WTC11 (cell line): ENCODE results near the gene ZNF771. TPM values are rescaled to one million over a fixed set of nuclear protein-coding genes. Genes with fewer than 3 reads are reported as not detected.
A peak's percentile ranks its signal among the peaks of the same experiment; 100 is the strongest.

Source experiments
- ATAC-seq: fragments of 200-7000 bp; cut with Tn5 transposase; 2 replicates; pipeline ENCODE4 v1.10.0; 2021; ENCODE audit warnings: mild to moderate bottlenecking, moderate library complexity
- CTCF ChIA-PET: fragments of 300-600 bp; sonication (Branson Sonifier 250); formaldehyde crosslinking; loops from one replicate; lab custom pipeline; 2021; ENCODE audit warnings: antibody characterized with exemption; lab: Charles Lee
- POLR2A ChIA-PET: fragments of 350-600 bp; sonication (Branson Sonifier 250); formaldehyde crosslinking; loops from one replicate; lab custom pipeline; 2021; ENCODE audit warnings: antibody characterized with exemption; lab: Charles Lee
- DNase-seq: peaks from one replicate; pipeline ENCODE4 v3.0.0; 2021; ENCODE audit warnings: low spot score
- H3K27ac Mint-ChIP-seq: 2 replicates; pipeline ENCODE4 v1.8.0; 2021; ENCODE audit warnings: mixed read lengths
- H3K27me3 Mint-ChIP-seq: 2 replicates; pipeline ENCODE4 v1.8.0; 2021; ENCODE audit warnings: low read depth, mild to moderate bottlenecking, moderate library complexity, mixed read lengths
- H3K36me3 Mint-ChIP-seq: 2 replicates; pipeline ENCODE4 v1.8.0; 2021; ENCODE audit warnings: mixed read lengths
- H3K4me1 Mint-ChIP-seq: 2 replicates; pipeline ENCODE4 v1.8.0; 2022; ENCODE audit warnings: mixed read lengths
- H3K4me3 Mint-ChIP-seq: 2 replicates; pipeline ENCODE4 v1.8.0; 2021; ENCODE audit warnings: mild to moderate bottlenecking, moderate library complexity, mixed read lengths
- H3K9me3 Mint-ChIP-seq: 2 replicates; pipeline ENCODE4 v1.8.0; 2021; ENCODE audit warnings: mixed read lengths
- ATF3 ChIP-seq: sonication (generic); formaldehyde crosslinking; conservative IDR thresholded peaks from 2 replicates; pipeline ENCODE4 v1.8.1; 2022; ENCODE audit warnings: mild to moderate bottlenecking, missing genetic modification reagents
- CREM ChIP-seq: sonication (generic); formaldehyde crosslinking; IDR thresholded peaks from 2 replicates; pipeline ENCODE4 v1.8.1; 2022; ENCODE audit warnings: mild to moderate bottlenecking, missing genetic modification reagents, moderate library complexity
- ETV6 ChIP-seq: sonication (generic); formaldehyde crosslinking; IDR thresholded peaks from 2 replicates; pipeline ENCODE4 v1.8.1; 2022; ENCODE audit warnings: mild to moderate bottlenecking, missing genetic modification reagents
- FOXP1 ChIP-seq: sonication (generic); formaldehyde crosslinking; IDR thresholded peaks from 2 replicates; pipeline ENCODE4 v1.8.0; 2022; ENCODE audit warnings: missing genetic modification reagents, mild to moderate bottlenecking, moderate library complexity, borderline replicate concordance
- GABPB1 ChIP-seq: sonication (generic); formaldehyde crosslinking; IDR thresholded peaks from 2 replicates; pipeline ENCODE4 v1.8.1; 2023; ENCODE audit warnings: mild to moderate bottlenecking, missing genetic modification reagents
- HMGA2 ChIP-seq: fragments of 250-450 bp; sonication (Bioruptor Pico); IDR thresholded peaks from 2 replicates; pipeline ENCODE4 v1.4.0; 2021; ENCODE audit warnings: mild to moderate bottlenecking, moderate library complexity
- HMGXB4 ChIP-seq: sonication (generic); formaldehyde crosslinking; IDR thresholded peaks from 2 replicates; pipeline ENCODE4 v1.8.1; 2023; ENCODE audit warnings: mild to moderate bottlenecking, moderate library complexity, missing genetic modification reagents
- KAT7 ChIP-seq: sonication (generic); formaldehyde crosslinking; IDR thresholded peaks from 2 replicates; pipeline ENCODE4 v1.8.1; 2023; ENCODE audit warnings: missing genetic modification reagents, mild to moderate bottlenecking, borderline replicate concordance
- MAX ChIP-seq: sonication (generic); formaldehyde crosslinking; IDR thresholded peaks from 2 replicates; pipeline ENCODE4 v1.8.0; 2022; ENCODE audit warnings: mild to moderate bottlenecking, missing genetic modification reagents
- NFE2L1 ChIP-seq: sonication (generic); formaldehyde crosslinking; IDR thresholded peaks from 2 replicates; pipeline ENCODE4 v1.8.1; 2023; ENCODE audit warnings: missing genetic modification reagents
- NR2C2 ChIP-seq: sonication (generic); formaldehyde crosslinking; IDR thresholded peaks from 2 replicates; pipeline ENCODE4 v1.8.0; 2022; ENCODE audit warnings: mild to moderate bottlenecking, missing genetic modification reagents
- NR3C1 ChIP-seq: sonication (generic); formaldehyde crosslinking; conservative IDR thresholded peaks from 2 replicates; pipeline ENCODE4 v1.8.1; 2023; ENCODE audit warnings: low read depth, mild to moderate bottlenecking, missing genetic modification reagents
- SP1 ChIP-seq: sonication (generic); formaldehyde crosslinking; conservative IDR thresholded peaks from 2 replicates; pipeline ENCODE4 v1.8.1; 2022; ENCODE audit warnings: missing genetic modification reagents
- USF2 ChIP-seq: sonication (generic); formaldehyde crosslinking; IDR thresholded peaks from 2 replicates; pipeline ENCODE4 v1.8.1; 2023; ENCODE audit warnings: mild to moderate bottlenecking, missing genetic modification reagents, moderate library complexity
- total RNA-seq: library from RNA; stranded (reverse); gene quantifications from 3 replicates; pipeline ENCODE4 v1.2.3, GENCODE V29; 2021
- TF ChIP-seq, protein P1 (sequence below): sonication (generic); formaldehyde crosslinking; IDR thresholded peaks from 2 replicates; pipeline ENCODE4 v1.8.0; 2023; ENCODE audit warnings: missing genetic modification reagents
- TF ChIP-seq, protein P2 (sequence below): sonication (generic); formaldehyde crosslinking; IDR thresholded peaks from 2 replicates; pipeline ENCODE4 v1.8.1; 2022; ENCODE audit warnings: mild to moderate bottlenecking, moderate library complexity, missing genetic modification reagents
- TF ChIP-seq, protein P3 (sequence below): sonication (generic); formaldehyde crosslinking; IDR thresholded peaks from 2 replicates; pipeline ENCODE4 v1.8.0; 2022; ENCODE audit warnings: mild to moderate bottlenecking, missing genetic modification reagents
- TF ChIP-seq, protein P4 (sequence below): fragments of 250-450 bp; sonication (Bioruptor Pico); IDR thresholded peaks from 2 replicates; pipeline ENCODE4 v1.9.0; 2021; ENCODE audit warnings: moderate library complexity, mild to moderate bottlenecking, inconsistent platforms, borderline replicate concordance
- TF ChIP-seq, protein P5 (sequence below): sonication (generic); formaldehyde crosslinking; IDR thresholded peaks from 2 replicates; pipeline ENCODE4 v1.8.1; 2022; ENCODE audit warnings: low read depth, mild to moderate bottlenecking, moderate library complexity, missing genetic modification reagents, borderline replicate concordance
- TF ChIP-seq, protein P6 (sequence below): sonication (generic); formaldehyde crosslinking; IDR thresholded peaks from 2 replicates; pipeline ENCODE4 v1.8.0; 2023; ENCODE audit warnings: mild to moderate bottlenecking, missing genetic modification reagents
- TF ChIP-seq, protein P7 (sequence below): sonication (generic); formaldehyde crosslinking; IDR thresholded peaks from 2 replicates; pipeline ENCODE4 v1.8.1; 2022; ENCODE audit warnings: mild to moderate bottlenecking, missing genetic modification reagents, moderate library complexity, borderline replicate concordance

Gene ZNF771
- total RNA-seq, 1 experiment from 2014 or later: 10.0 TPM

GRCh38 chr16:30395155-30395991 lies 12.0 kb upstream of the ZNF771 start, which contains the start of gene ZNF48:
Gene ZNF48 (plus strand): TSS chr16:30395420. CDS start chr16:30395795, 375 bp downstream.
- DNase-seq: peak; percentile 85
- ATAC-seq: peak; percentile 81
- peak within 1 kb of the TSS; percentile 98 for H3K27ac Mint-ChIP-seq
- peak within 1 kb of the TSS; percentile 97 for H3K4me3 Mint-ChIP-seq
- peaks cover 36% of the 10 kb centered on the region for H3K4me1 Mint-ChIP-seq
- ChIA-PET CTCF (interaction anchor here (0.5 to 9.3 kb wide), 18 partner anchors 9 to 283 kb away, joined by 3 to 97 read pairs (median 5); partner anchors contain the start of genes CD2BP2, DCTPP1, GDPD3 and SEPTIN1), POLR2A (interaction anchor here (0.7 to 2.0 kb wide), 11 partner anchors 9 to 163 kb away, joined by 3 to 26 read pairs (median 5); partner anchors contain the start of genes CD2BP2, MYL11, ZNF764 and ZNF771)
- H3K36me3 Mint-ChIP-seq: peaks cover 5% of the 10 kb centered on the region
- H3K9me3 Mint-ChIP-seq: no peaks in the 10 kb centered on the region
- peaks cover 4% of the 10 kb centered on the region; the same call in 1 of the 2 replicates for H3K27me3 Mint-ChIP-seq
- TF ChIP-seq SP1 (CRISPR knock-in tag) (peak; percentile 63), GABPB1 (CRISPR knock-in tag) (peak; percentile 65), HMGA2 (CRISPR knock-in tag) (no peak), USF2 (CRISPR knock-in tag) (peak; percentile 23; the same call in 1 of the 2 replicates), HMGXB4 (CRISPR knock-in tag) (0 out of 2 replicates have a peak, but pooled peaks have one; percentile 48), ETV6 (CRISPR knock-in tag) (peak; percentile 55; the same call in 1 of the 2 replicates), NR2C2 (no peak), KAT7 (CRISPR knock-in tag) (peak; percentile 82; the same call in 1 of the 2 replicates), FOXP1 (CRISPR knock-in tag) (peak; percentile 59; the same call in 1 of the 2 replicates), NR3C1 (CRISPR knock-in tag) (no peak), NFE2L1 (CRISPR knock-in tag) (peak; percentile 44; the same call in 1 of the 2 replicates), ATF3 (CRISPR knock-in tag) (no peak), MAX (CRISPR knock-in tag) (peak; percentile 61; the same call in 1 of the 2 replicates), CREM (CRISPR knock-in tag) (0 out of 2 replicates have a peak, but pooled peaks have one; percentile 50)
- TF ChIP-seq, protein P1, sequence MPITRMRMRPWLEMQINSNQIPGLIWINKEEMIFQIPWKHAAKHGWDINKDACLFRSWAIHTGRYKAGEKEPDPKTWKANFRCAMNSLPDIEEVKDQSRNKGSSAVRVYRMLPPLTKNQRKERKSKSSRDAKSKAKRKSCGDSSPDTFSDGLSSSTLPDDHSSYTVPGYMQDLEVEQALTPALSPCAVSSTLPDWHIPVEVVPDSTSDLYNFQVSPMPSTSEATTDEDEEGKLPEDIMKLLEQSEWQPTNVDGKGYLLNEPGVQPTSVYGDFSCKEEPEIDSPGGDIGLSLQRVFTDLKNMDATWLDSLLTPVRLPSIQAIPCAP (CRISPR knock-in tag): 0 out of 2 replicates have a peak, but pooled peaks have one; percentile 44
- TF ChIP-seq, protein P2, sequence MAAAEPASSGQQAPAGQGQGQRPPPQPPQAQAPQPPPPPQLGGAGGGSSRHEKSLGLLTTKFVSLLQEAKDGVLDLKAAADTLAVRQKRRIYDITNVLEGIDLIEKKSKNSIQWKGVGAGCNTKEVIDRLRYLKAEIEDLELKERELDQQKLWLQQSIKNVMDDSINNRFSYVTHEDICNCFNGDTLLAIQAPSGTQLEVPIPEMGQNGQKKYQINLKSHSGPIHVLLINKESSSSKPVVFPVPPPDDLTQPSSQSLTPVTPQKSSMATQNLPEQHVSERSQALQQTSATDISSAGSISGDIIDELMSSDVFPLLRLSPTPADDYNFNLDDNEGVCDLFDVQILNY (CRISPR knock-in tag): peak; percentile 74
- TF ChIP-seq, protein P3, sequence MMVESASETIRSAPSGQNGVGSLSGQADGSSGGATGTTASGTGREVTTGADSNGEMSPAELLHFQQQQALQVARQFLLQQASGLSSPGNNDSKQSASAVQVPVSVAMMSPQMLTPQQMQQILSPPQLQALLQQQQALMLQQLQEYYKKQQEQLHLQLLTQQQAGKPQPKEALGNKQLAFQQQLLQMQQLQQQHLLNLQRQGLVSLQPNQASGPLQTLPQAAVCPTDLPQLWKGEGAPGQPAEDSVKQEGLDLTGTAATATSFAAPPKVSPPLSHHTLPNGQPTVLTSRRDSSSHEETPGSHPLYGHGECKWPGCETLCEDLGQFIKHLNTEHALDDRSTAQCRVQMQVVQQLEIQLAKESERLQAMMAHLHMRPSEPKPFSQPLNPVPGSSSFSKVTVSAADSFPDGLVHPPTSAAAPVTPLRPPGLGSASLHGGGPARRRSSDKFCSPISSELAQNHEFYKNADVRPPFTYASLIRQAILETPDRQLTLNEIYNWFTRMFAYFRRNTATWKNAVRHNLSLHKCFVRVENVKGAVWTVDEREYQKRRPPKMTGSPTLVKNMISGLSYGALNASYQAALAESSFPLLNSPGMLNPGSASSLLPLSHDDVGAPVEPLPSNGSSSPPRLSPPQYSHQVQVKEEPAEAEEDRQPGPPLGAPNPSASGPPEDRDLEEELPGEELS: peak; percentile 60
- TF ChIP-seq, protein P4, sequence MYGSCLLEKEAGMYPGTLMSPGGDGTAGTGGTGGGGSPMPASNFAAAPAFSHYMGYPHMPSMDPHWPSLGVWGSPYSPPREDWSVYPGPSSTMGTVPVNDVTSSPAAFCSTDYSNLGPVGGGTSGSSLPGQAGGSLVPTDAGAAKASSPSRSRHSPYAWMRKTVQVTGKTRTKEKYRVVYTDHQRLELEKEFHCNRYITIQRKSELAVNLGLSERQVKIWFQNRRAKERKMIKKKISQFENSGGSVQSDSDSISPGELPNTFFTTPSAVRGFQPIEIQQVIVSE: no peak
- TF ChIP-seq, protein P5, sequence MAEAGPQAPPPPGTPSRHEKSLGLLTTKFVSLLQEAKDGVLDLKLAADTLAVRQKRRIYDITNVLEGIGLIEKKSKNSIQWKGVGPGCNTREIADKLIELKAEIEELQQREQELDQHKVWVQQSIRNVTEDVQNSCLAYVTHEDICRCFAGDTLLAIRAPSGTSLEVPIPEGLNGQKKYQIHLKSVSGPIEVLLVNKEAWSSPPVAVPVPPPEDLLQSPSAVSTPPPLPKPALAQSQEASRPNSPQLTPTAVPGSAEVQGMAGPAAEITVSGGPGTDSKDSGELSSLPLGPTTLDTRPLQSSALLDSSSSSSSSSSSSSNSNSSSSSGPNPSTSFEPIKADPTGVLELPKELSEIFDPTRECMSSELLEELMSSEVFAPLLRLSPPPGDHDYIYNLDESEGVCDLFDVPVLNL (CRISPR knock-in tag): 0 out of 2 replicates have a peak, but pooled peaks have one; percentile 15
- TF ChIP-seq, protein P6, sequence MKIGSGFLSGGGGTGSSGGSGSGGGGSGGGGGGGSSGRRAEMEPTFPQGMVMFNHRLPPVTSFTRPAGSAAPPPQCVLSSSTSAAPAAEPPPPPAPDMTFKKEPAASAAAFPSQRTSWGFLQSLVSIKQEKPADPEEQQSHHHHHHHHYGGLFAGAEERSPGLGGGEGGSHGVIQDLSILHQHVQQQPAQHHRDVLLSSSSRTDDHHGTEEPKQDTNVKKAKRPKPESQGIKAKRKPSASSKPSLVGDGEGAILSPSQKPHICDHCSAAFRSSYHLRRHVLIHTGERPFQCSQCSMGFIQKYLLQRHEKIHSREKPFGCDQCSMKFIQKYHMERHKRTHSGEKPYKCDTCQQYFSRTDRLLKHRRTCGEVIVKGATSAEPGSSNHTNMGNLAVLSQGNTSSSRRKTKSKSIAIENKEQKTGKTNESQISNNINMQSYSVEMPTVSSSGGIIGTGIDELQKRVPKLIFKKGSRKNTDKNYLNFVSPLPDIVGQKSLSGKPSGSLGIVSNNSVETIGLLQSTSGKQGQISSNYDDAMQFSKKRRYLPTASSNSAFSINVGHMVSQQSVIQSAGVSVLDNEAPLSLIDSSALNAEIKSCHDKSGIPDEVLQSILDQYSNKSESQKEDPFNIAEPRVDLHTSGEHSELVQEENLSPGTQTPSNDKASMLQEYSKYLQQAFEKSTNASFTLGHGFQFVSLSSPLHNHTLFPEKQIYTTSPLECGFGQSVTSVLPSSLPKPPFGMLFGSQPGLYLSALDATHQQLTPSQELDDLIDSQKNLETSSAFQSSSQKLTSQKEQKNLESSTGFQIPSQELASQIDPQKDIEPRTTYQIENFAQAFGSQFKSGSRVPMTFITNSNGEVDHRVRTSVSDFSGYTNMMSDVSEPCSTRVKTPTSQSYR (CRISPR knock-in tag): no peak
- TF ChIP-seq, protein P7, sequence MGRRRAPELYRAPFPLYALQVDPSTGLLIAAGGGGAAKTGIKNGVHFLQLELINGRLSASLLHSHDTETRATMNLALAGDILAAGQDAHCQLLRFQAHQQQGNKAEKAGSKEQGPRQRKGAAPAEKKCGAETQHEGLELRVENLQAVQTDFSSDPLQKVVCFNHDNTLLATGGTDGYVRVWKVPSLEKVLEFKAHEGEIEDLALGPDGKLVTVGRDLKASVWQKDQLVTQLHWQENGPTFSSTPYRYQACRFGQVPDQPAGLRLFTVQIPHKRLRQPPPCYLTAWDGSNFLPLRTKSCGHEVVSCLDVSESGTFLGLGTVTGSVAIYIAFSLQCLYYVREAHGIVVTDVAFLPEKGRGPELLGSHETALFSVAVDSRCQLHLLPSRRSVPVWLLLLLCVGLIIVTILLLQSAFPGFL: 0 out of 2 replicates have a peak, but pooled peaks have one; percentile 41
